Prostate gland (tissue), 2 donors: ENCODE results near the gene LMBR1. TPM values are rescaled to one million over a fixed set of nuclear protein-coding genes. Genes with fewer than 3 reads are reported as not detected.

Source experiments
- DNase-seq: peaks from one replicate; pipeline ENCODE4 v3.0.0-alpha.2; 2019; ENCODE audit warnings: low spot score
- H3K27ac ChIP-seq, 2 donors: fragments of 200-600 bp; sonication (generic); 2 replicates each; pipeline ENCODE4 v1.5.1; 2017 to 2019
- H3K27me3 ChIP-seq: fragments of 200-600 bp; sonication (generic); replicated peaks from 2 replicates; pipeline ENCODE4 v1.5.1; 2019; ENCODE audit not compliant: insufficient read depth
- H3K36me3 ChIP-seq, 2 donors: fragments of 200-600 bp; sonication (generic); 1 replicate in 1 of 2; 2 replicates in 1 of 2; pipeline versions ENCODE4 v1.5.1 to v1.8.1; 2017 to 2019
- H3K4me1 ChIP-seq: fragments of 200-600 bp; sonication (generic); replicated peaks from 2 replicates; pipeline ENCODE4 v1.5.1; 2019
- H3K4me3 ChIP-seq, 2 donors: fragments of 200-600 bp; sonication (generic); 2 replicates each; pipeline ENCODE4 v1.5.1; 2017 to 2019
- H3K9me3 ChIP-seq: fragments of 200-600 bp; sonication (generic); 2 replicates; pipeline ENCODE4 v1.5.1; 2017
- POLR2A ChIP-seq: fragments of 450-650 bp; IDR thresholded peaks from one replicate; pipeline ENCODE4 v1.6.1; 2016; ENCODE audit warnings: antibody characterized with exemption, mild to moderate bottlenecking
- POLR2AphosphoS5 ChIP-seq: sonication (generic); formaldehyde crosslinking; IDR thresholded peaks from one replicate; pipeline ENCODE4 v1.6.1; 2017; ENCODE audit warnings: antibody characterized with exemption
- WGBS: methylation state at CpG from one replicate; pipeline ENCODE4 v1.1.5; 2018; 5-methylcytosine and 5-hydroxymethylcytosine counted together
- intact Hi-C: fragments of 100-400 bp; cut with DNase I; formaldehyde crosslinking; loops from one replicate; pipeline ENCODE4 v1.14.2; 2022
- total RNA-seq, 2 donors: library from RNA; depleted of rRNA; stranded (reverse); fragments of >200 nt; gene quantifications; one replicate each; pipeline ENCODE4 v1.1.0, GENCODE V29; 2016
- TF ChIP-seq, protein P1 (sequence below), 4 experiments: fragments of 200-600 bp in 2 of 4; fragments of 450-650 bp in 2 of 4; sonication (generic) in 2 of 4; IDR thresholded peaks; 1 replicate in 3 of 4; 2 replicates in 1 of 4; pipeline ENCODE4 v1.5.1; 2016 to 2019; ENCODE audit warnings: antibody characterized with exemption in 4 of 4, mild to moderate bottlenecking in 2 of 4, moderate library complexity in 2 of 4

The LMBR1 gene
- total RNA-seq, 2 donors from 2014 or later = 44.7 to 168 TPM

DNA sequence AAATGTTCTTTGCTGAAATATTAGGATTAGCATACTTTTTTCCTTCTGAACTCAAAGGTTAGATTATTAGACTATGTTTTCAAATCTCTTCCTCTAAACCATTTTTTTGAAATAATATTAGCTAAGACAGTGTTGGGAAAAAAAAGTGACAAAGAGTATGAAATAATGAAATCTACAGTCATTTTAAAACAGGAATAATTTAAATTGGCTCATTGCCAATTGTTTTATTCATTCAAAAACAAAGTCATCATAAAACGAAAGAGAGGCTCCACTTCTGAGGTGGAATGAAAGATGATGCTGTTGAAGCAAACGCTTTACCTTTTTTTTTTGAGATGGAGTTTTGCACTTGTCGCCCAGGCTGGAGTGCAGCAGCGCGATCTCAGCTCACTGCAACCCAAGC lies 201.2 kb downstream of the LMBR1 start:
- WGBS = 88% methylated on average over 5 of the region's 5 CpGs
- no peak overlapping the region for H3K27ac ChIP-seq
- H3K36me3 ChIP-seq = no peaks in the 10 kb centered on the region
- H3K4me1 ChIP-seq = no peaks in the 10 kb centered on the region
- TF ChIP-seq, protein P1, sequence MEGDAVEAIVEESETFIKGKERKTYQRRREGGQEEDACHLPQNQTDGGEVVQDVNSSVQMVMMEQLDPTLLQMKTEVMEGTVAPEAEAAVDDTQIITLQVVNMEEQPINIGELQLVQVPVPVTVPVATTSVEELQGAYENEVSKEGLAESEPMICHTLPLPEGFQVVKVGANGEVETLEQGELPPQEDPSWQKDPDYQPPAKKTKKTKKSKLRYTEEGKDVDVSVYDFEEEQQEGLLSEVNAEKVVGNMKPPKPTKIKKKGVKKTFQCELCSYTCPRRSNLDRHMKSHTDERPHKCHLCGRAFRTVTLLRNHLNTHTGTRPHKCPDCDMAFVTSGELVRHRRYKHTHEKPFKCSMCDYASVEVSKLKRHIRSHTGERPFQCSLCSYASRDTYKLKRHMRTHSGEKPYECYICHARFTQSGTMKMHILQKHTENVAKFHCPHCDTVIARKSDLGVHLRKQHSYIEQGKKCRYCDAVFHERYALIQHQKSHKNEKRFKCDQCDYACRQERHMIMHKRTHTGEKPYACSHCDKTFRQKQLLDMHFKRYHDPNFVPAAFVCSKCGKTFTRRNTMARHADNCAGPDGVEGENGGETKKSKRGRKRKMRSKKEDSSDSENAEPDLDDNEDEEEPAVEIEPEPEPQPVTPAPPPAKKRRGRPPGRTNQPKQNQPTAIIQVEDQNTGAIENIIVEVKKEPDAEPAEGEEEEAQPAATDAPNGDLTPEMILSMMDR (IDR thresholded peaks at IDR 0.05) = no peak
- no peak for TF ChIP-seq POLR2A
- no peak for TF ChIP-seq POLR2AphosphoS5
- H3K9me3 ChIP-seq = no peaks in the 10 kb centered on the region
- H3K27me3 ChIP-seq = no peaks in the 10 kb centered on the region
- intact Hi-C loops = no loop called here
- DNase-seq = no peak
- H3K4me3 ChIP-seq = no peak overlapping the region

GRCh38 chr7:156684661-156685060 lies 208.3 kb downstream of the LMBR1 start:
- TF ChIP-seq POLR2A = no peak
- TF ChIP-seq, protein P1 (IDR thresholded peaks at IDR 0.05) = no peak
- no peak for TF ChIP-seq POLR2AphosphoS5

GRCh38 chr7:156684251-156684650 lies 208.7 kb downstream of the LMBR1 start:
- intact Hi-C loops = no loop called here
- H3K27me3 ChIP-seq = no peaks in the 10 kb centered on the region
- H3K4me3 ChIP-seq = no peak overlapping the region
- no peak for DNase-seq
- H3K36me3 ChIP-seq = no peaks in the 10 kb centered on the region
- no peaks in the 10 kb centered on the region for H3K9me3 ChIP-seq
- H3K4me1 ChIP-seq = no peaks in the 10 kb centered on the region
- whole genome bisulfite sequencing = 93% methylated on average over 10 of the region's 10 CpGs
- no peak for TF ChIP-seq POLR2AphosphoS5
- TF ChIP-seq, protein P1 (IDR thresholded peaks at IDR 0.05) = no peak
- no peak overlapping the region for H3K27ac ChIP-seq

More at GRCh38 chr7:156684661-156685060, 208.3 kb downstream of the LMBR1 start:
- no peaks in the 10 kb centered on the region for H3K9me3 ChIP-seq
- no peaks in the 10 kb centered on the region for H3K27me3 ChIP-seq
- no peak overlapping the region for H3K27ac ChIP-seq
- H3K36me3 ChIP-seq = no peaks in the 10 kb centered on the region
- no peaks in the 10 kb centered on the region for H3K4me1 ChIP-seq
- intact Hi-C loops = no loop called here
- WGBS = 83% methylated on average over 4 of the region's 4 CpGs
- no peak for DNase-seq
- H3K4me3 ChIP-seq = no peak overlapping the region

GRCh38 chr7:156682928-156683327 lies 210.1 kb downstream of the LMBR1 start:
- TF ChIP-seq POLR2A = no peak
- TF ChIP-seq, protein P1 (IDR thresholded peaks at IDR 0.05) = no peak
- no peak for TF ChIP-seq POLR2AphosphoS5
- WGBS = 85% methylated on average over 2 of the region's 2 CpGs
- H3K4me3 ChIP-seq = no peak overlapping the region
- no peaks in the 10 kb centered on the region for H3K27me3 ChIP-seq
- H3K36me3 ChIP-seq = no peaks in the 10 kb centered on the region
- H3K27ac ChIP-seq = no peak overlapping the region
- H3K9me3 ChIP-seq = no peaks in the 10 kb centered on the region
- DNase-seq = no peak
- intact Hi-C loops = no loop called here
- no peaks in the 10 kb centered on the region for H3K4me1 ChIP-seq

DNA sequence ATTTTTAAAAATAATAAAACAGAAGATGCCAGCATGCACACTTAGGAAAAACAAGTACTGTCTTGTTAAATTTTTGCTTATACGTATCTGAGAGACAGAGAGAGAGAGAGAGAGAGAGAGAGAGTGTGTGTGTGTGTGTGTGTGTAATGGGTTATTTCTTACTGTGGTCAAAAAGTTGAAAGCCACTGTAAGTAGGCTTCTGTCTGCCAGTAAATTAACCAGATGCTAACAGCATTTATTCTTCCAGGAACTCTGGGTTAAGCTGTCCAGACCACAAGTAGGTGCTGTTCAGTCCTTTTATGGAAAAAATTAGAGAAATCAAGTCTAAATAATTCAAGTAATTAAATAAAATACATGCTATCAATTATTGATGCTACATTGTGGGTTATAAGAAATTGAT lies 212.7 kb downstream of the LMBR1 start:
- intact Hi-C loops = no loop called here
- DNase-seq = no peak
- TF ChIP-seq POLR2A (no peak), POLR2AphosphoS5 (no peak)
- TF ChIP-seq, protein P1 (IDR thresholded peaks at IDR 0.05) = no peak
- no peaks in the 10 kb centered on the region for H3K27me3 ChIP-seq
- H3K4me3 ChIP-seq = no peak overlapping the region
- H3K36me3 ChIP-seq = no peaks in the 10 kb centered on the region
- 59% methylated on average over 1 of the region's 1 CpG for WGBS
- no peaks in the 10 kb centered on the region for H3K9me3 ChIP-seq
- H3K4me1 ChIP-seq = no peaks in the 10 kb centered on the region
- no peak overlapping the region for H3K27ac ChIP-seq
